ENCODE measurements around the gene UBL4A.

Gene UBL4A

GRCh38 chrX:154481911-154482601 lies 4.4 kb downstream of the UBL4A start:
- no peak for DNase-seq

DNA sequence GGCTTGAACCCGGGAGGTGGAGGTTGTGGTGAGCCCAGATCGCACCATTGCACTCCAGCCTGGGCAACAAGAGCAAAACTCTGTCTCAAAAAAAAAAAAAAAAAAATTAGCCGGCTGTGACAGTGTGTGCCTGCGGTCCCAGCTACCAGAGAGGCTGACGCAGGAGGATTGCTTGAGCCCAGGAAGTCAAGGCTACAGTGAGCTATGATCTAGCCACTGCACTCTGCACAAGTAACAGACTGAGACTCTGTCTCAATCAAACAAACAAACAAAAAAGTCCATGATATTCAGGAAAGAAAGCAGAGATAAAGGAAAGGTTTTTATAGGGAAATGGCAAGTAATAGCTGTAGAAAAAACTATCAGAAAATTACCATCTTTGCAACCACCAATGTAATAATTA lies 5.2 kb downstream of the UBL4A start:
- DNase-seq: no peak

GRCh38 chrX:154478728-154479622 lies 7.4 kb downstream of the UBL4A start, which contains the start of gene LAGE3:
LAGE3 (minus strand) TSS chrX:154479281; CDS start chrX:154478915, 366 bp downstream.
- peak; percentile 92 for DNase-seq

DNA sequence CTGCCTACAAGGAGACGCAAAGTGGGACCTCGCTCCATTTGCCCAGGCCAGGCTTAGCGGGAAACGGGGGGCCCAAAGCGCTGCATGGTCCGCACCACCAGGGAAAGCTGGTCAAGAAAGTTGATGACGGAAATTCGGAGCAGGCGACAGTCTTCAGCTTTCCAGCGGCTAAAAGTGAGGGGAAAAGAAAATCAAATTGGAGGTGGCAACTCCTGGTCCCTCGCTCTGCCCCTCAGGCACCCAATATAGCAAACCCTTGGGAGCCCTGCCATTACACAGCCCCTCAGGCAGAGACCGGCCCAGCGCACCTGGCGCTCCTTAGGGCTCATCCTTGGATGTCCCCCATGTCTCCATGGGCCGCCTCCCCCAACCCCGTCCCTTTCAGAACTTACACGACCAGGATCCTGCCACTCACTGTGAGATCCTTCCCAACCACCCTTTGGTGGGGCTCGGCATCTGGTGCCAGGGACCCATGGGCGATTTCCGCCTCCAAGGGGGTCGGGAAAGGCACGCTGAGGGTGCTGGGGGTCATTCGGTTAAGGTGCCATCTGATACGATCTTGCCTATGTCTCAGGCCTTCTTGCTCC lies 8.4 kb downstream of the UBL4A start:
- no peak for DNase-seq

DNA sequence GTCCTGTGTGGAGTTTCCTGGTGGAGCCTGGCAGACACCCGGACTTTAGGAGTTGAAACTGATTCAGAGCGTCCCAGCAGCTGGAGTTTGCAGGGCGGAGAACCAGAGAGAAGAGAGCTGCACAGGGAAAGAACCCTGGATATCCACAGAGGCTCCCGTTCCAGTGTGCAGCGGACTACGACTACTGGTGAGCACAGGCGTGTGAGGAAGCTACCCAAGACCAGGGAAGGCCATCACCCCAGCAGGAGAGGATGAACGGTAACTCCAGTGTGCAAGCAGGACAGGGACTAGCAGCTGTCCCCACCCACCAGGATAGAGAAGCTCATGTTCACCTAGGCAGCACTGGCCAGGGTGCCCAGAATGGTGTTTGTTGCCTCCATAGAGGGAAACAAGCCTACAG lies 9.6 kb downstream of the UBL4A start:
- DNase-seq: peak; percentile 45

- DNase-seq: no peak
These were observed 12.7 kb downstream of the UBL4A start for GRCh38 chrX:154473683-154474082.

DNA sequence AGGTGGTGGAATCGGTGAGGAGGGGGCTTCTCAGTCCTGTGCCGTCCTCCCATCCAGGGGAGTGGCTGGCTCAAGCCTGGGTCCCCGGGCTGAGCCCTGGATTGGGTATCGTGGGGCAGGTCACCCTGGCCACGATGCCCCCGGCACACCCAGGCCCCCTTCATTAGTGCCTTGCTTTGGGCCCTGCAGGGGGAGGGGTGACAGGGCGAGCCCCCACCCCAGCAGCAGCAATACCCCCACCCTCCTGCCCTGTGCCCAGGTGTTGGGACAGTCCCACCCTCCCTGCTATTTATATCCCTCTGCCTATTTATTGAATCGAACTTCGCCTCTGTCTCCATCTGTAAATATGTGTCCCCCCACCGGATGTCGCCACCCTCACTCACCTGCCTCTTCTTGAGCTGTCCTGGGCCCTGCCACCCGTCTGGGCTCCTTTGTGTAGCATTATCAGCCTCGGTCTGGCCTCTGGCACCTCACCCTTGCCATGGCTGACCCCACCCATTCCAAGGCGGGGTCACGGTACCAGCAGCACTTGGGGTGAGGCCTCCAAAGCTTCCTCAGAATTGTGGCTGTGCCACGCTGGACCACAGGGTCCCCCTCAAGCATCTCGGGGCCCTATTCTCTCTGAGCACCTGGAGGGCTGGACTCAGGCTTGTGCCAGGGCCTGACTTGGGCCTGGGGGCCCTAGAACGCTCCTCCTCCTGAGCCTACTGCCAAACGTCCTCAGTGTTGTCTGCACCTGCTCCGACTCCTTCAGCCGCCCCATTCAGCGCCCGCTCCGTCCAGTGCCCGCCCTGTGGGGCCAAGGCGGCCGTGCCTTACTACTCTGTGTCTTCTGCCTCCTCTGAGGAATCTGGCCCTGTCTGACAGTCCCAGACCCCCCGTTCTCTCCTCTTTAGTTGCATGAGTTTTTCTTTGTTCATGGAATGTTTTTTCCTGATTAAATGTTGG lies 13.5 kb downstream of the UBL4A start:
- no peak for DNase-seq

DNA sequence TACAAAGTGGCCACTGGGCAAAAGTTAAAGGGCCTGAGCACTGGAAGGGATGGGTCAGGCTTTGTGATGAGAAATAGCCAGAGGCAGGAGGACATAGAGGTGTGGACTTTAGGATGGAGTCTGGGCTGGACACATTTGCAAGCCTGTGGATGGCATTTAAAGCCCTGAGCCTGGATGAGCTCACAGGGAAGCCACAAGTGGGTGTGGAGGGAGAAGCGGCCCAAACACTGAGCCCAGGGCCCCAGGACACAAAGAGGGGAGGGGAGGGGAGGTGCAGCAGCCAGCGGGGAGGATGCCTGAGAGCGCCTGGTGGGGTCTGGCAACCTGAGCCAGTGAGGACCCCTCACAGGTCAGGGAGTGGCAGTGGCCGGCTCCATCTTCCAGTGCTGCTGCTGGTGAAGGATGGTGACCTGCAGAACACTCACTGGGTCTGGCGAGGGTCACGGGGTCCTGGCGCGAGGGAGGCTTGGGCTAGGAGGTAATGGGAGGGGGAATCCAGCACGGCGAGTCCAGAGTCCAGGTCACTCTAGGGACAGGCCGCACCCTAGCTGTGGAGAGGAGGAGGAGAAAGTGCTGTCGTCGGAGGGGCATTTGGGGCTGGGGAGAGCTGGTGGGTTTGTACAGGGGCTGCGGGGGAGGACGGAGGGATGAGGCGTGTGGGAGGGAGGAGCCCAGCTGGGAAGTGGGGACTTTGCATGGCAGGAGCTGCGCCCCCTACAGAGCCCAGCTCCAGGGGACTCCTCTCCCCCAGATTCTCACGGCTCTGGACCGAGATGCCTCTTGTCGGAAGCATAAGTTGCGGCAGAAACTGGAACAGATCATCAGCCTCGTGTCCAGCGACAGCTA lies 14.4 kb downstream of the UBL4A start:
- no peak for DNase-seq

DNA sequence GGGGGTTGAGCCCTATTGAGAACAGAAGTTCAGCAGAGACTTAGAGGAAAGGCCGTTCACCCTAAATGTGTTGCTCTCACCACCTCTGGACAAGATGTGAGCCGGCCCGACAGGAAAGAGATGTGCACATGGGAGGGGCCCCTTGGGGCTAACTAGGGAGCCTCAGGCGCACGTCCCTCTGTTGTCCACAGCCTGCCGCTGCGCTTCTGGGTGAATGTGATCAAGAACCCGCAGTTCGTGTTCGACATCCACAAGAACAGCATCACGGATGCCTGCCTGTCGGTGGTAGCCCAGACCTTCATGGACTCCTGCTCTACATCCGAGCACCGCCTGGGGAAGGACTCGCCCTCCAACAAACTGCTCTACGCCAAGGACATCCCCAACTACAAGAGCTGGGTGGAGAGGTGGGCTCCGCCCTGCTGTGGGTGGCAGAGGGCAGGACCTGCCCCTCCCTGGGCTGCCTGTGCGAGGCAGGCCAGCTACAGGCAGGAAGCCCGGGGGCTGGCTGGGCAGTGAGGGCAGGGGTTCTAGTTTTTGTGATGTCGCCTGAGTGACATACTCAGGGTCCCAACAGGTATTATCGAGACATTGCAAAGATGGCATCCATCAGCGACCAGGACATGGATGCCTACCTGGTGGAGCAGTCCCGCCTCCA lies 15.4 kb downstream of the UBL4A start:
- no peak for DNase-seq

GRCh38 chrX:154470434-154470833 lies 16.0 kb downstream of the UBL4A start:
- no peak for DNase-seq

- no peak for DNase-seq
These were observed 16.5 kb downstream of the UBL4A start for GRCh38 chrX:154469880-154470279.

DNA sequence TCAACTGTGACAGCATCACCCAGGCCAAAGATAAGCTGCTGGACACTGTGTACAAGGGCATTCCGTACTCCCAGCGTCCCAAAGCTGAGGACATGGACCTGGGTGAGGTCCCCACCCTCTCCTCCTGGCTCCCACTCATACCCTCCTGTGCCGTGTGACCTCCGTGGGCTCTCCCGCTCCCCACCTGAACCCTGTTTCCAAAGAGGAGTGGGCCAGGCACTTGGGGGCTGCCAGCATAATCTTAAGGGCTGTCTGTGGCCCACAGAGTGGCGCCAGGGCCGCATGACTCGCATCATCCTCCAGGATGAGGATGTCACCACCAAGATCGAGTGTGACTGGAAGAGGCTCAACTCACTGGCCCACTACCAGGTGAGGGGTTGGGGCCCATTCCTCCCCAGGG lies 17.3 kb downstream of the UBL4A start:
- DNase-seq: no peak

GRCh38 chrX:154468217-154468616 lies 18.2 kb downstream of the UBL4A start:
- no peak for DNase-seq

DNA sequence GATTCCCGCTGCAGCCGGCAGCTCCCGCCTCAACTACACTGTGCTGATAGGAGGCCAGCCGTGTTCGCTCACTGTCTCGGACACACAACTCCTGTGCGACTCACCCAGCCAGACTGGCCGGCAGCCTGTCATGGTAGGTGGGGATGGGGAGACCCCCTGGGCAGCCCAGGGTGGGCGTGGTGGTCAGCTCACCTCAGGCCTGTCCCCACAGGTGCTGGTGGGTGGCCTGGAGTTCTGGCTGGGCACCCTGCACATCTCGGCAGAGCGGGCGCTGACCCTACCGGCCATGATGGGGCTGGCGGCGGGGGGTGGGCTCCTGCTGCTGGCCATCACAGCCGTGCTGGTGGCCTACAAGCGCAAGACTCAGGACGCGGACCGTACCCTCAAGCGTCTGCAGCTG lies 18.9 kb downstream of the UBL4A start:
- DNase-seq: no peak

GRCh38 chrX:154466907-154467306 lies 19.5 kb downstream of the UBL4A start:
- DNase-seq: no peak

DNA sequence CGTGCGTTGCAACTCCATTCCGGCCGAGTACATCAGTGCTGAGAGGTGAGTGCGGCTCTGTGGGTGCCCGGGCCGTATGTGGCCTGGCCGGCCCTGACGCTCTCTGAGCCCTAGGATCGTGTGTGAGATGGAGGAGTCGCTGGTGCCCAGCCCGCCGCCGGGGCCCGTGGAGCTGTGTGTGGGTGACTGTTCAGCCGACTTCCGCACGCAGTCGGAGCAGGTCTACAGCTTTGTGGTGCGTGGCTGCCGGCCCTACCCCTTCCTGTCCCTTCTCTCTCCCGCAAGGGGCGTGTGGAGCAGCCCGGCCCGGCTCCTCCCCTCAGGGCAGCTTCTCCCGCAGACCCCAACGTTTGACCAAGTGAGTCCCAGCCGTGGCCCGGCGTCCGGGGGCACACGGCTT lies 20.4 kb downstream of the UBL4A start:
- no peak for DNase-seq

- no peak for DNase-seq
These were observed 20.8 kb downstream of the UBL4A start for GRCh38 chrX:154465601-154466000.

- DNase-seq: no peak
These were observed 21.5 kb downstream of the UBL4A start for GRCh38 chrX:154464806-154465365.

DNA sequence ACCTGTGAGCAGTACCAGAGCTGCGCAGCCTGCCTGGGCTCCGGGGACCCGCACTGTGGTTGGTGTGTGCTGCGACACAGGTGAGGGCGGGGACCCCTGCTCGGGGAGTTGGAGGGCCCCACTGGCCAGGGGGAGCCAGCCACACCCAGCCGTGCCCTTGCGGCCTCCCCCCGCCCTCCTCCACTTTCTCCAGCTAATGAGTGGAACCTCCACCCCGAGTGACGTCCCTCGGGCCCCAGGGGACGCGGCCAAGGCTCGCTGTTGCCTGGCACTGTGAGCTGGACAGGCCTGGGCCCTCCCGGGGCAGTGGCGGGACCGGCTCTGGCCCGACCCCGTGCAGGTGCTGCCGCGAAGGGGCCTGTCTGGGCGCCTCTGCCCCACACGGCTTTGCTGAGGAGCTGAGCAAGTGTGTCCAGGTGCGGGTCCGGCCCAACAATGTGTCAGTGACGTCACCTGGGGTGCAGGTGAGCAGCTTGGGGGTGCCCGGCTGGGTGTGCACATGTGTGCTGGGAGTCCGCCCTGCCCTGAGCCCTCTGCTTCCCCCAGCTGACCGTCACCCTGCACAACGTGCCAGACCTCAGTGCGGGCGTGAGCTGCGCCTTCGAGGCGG lies 22.7 kb downstream of the UBL4A start:
- no peak for DNase-seq

DNA sequence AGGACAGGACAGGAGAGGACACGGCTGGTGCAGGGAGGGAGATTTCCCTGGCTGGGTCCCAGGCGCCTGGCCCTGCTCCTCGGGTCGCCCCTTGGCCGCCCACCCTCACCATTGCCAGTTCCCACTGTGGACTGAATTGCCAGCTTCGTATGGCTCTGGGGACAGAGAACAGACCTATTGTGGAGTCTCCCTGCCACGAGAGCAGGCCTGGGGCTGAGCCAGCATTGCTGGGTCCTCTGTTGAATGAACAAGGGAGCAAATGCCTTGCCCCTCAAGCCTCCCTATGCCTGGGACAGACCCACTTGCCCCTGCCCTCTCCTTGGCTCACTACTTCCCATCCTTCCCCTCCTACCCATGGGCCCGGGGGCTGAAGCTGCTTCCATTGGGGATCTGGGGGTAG lies 24.0 kb downstream of the UBL4A start:
- no peak for DNase-seq
